CD14-positive monocyte (primary cell): ENCODE results near the gene PLXNA4. TPM values are rescaled to one million over a fixed set of nuclear protein-coding genes. Genes with fewer than 3 reads are reported as not detected.

Experiments
- DNase-seq, 3 donors: peaks; one replicate each; pipeline ENCODE4 v3.0.0-alpha.2; 2011 to 2022
- H2AFZ ChIP-seq: 2 replicates; pipeline ENCODE4 v1.6.0; 2012; ENCODE audit warnings: mild to moderate bottlenecking, low read depth, low read length, inconsistent platforms; ENCODE audit not compliant: insufficient read depth, poor library complexity, severe bottlenecking
- H3K27ac ChIP-seq, 2 donors: 1 replicate in 1 of 2; 2 replicates in 1 of 2; pipeline ENCODE4 v1.5.1; 2012 to 2013; ENCODE audit warnings: low read length in 2 of 2, control low read depth in 1 of 2, inconsistent platforms in 1 of 2, low read depth in 1 of 2, mild to moderate bottlenecking in 1 of 2
- H3K27me3 ChIP-seq, 2 donors: one replicate each; pipeline versions ENCODE4 v1.6.0 to v1.6.1; 2011 to 2013; ENCODE audit warnings: low read length in 2 of 2; ENCODE audit not compliant: control insufficient read depth in 2 of 2, insufficient read depth in 2 of 2
- H3K36me3 ChIP-seq, 2 donors: replicated peaks in 1 of 2; 1 replicate in 1 of 2; 2 replicates in 1 of 2; pipeline versions ENCODE4 v1.5.1 to v1.6.1; 2012 to 2013; ENCODE audit warnings: low read length in 2 of 2, control low read depth in 1 of 2, inconsistent platforms in 1 of 2, mild to moderate bottlenecking in 1 of 2; ENCODE audit not compliant: insufficient read depth in 2 of 2, control insufficient read depth in 1 of 2
- H3K4me1 ChIP-seq, 2 donors: 1 replicate in 1 of 2; 2 replicates in 1 of 2; pipeline versions ENCODE4 v1.5.1 to v1.6.1; 2012 to 2013; ENCODE audit warnings: low read length in 2 of 2, control low read depth in 1 of 2, inconsistent platforms in 1 of 2, mild to moderate bottlenecking in 1 of 2, moderate library complexity in 1 of 2; ENCODE audit not compliant: insufficient read depth in 2 of 2, control insufficient read depth in 1 of 2
- H3K4me2 ChIP-seq: replicated peaks from 2 replicates; pipeline ENCODE3; 2012; ENCODE audit warnings: low read length, moderate library complexity, mild to moderate bottlenecking; ENCODE audit not compliant: poor library complexity, severe bottlenecking; ENCODE audit errors: extremely low read depth
- H3K4me3 ChIP-seq, 3 experiments: fragments of 200-600 bp in 1 of 3; sonication (generic) in 1 of 3; replicated peaks in 1 of 3; 1 replicate in 2 of 3; 2 replicates in 1 of 3; pipeline ENCODE4 v1.5.1; 2011 to 2013; ENCODE audit warnings: low read length in 3 of 3, mild to moderate bottlenecking in 3 of 3, control low read depth in 2 of 3, low read depth in 2 of 3, inconsistent platforms in 1 of 3, moderate library complexity in 1 of 3
- H3K79me2 ChIP-seq: 2 replicates; pipeline ENCODE4 v1.6.0; 2012; ENCODE audit warnings: mild to moderate bottlenecking, control low read depth, inconsistent platforms, low read length, moderate library complexity; ENCODE audit not compliant: insufficient read depth
- H3K9ac ChIP-seq: 2 replicates; pipeline ENCODE4 v1.6.0; 2017; ENCODE audit warnings: low read length, mild to moderate bottlenecking; ENCODE audit not compliant: insufficient read depth, poor library complexity, severe bottlenecking
- H3K9me3 ChIP-seq, 2 donors: replicated peaks in 1 of 2; 1 replicate in 1 of 2; 2 replicates in 1 of 2; pipeline versions ENCODE4 v1.5.1 to v1.6.1; 2012 to 2013; ENCODE audit warnings: low read length in 2 of 2, control low read depth in 1 of 2; ENCODE audit not compliant: control insufficient read depth in 1 of 2, insufficient read depth in 1 of 2
- H4K20me1 ChIP-seq: 2 replicates; pipeline ENCODE4 v1.6.0; 2012; ENCODE audit warnings: mild to moderate bottlenecking, low read length, control low read depth, moderate library complexity; ENCODE audit not compliant: insufficient read depth
- H3K27ac Mint-ChIP-seq, 7 donors: one replicate each; pipeline ENCODE4 v1.8.0; 2020; ENCODE audit warnings: mild to moderate bottlenecking in 7 of 7, mixed read lengths in 7 of 7, moderate library complexity in 6 of 7, inconsistent platforms in 2 of 7
- H3K27me3 Mint-ChIP-seq, 3 donors: one replicate each; pipeline ENCODE4 v1.8.0; 2021 to 2022; ENCODE audit warnings: low read depth in 3 of 3, mild to moderate bottlenecking in 3 of 3, mixed read lengths in 3 of 3, moderate library complexity in 3 of 3, inconsistent platforms in 1 of 3
- H3K36me3 Mint-ChIP-seq, 2 donors: one replicate each; pipeline ENCODE4 v1.8.0; 2020; ENCODE audit warnings: mixed read lengths in 2 of 2, inconsistent platforms in 1 of 2, mild to moderate bottlenecking in 1 of 2
- H3K4me1 Mint-ChIP-seq: one replicate; pipeline ENCODE4 v1.8.0; 2020; ENCODE audit warnings: mild to moderate bottlenecking, mixed read lengths
- H3K4me3 Mint-ChIP-seq, 2 donors: one replicate each; pipeline ENCODE4 v1.8.0; 2020; ENCODE audit warnings: mild to moderate bottlenecking in 2 of 2, mixed read lengths in 2 of 2, moderate library complexity in 1 of 2
- H3K9me3 Mint-ChIP-seq, 7 donors: one replicate each; pipeline ENCODE4 v1.8.0; 2020 to 2022; ENCODE audit warnings: mixed read lengths in 7 of 7, mild to moderate bottlenecking in 6 of 7, moderate library complexity in 6 of 7, inconsistent platforms in 2 of 7
- WGBS: methylation state at CpG from one replicate; pipeline ENCODE4 v1.1.5; 2013; ENCODE audit warnings: missing lambda C conversion rate; ENCODE audit not compliant: insufficient coverage; 5-methylcytosine and 5-hydroxymethylcytosine counted together
- intact Hi-C, 2 donors: fragments of 100-400 bp; cut with micrococcal nuclease; formaldehyde crosslinking; loops; one replicate each; pipeline versions ENCODE4 v1.15.0 to v1.15.1; 2023
- polyA plus RNA-seq, 3 donors: library from polyadenylated mRNA; depleted of rRNA in 1 of 3; unstranded in 2 of 3; stranded (reverse) in 1 of 3; fragments of 300-500 nt in 2 of 3; fragments of >200 nt in 1 of 3; fragmentation: Illumina TruSeq in 2 of 3; gene quantifications; 1 replicate in 2 of 3; 2 replicates in 1 of 3; pipeline ENCODE4 v1.2.3, GENCODE V29; 2012 to 2021
- TF ChIP-seq, protein P1 (sequence below): fragments of 200-600 bp; IDR thresholded peaks from one replicate; pipeline ENCODE4 v1.8.0; 2022; ENCODE audit warnings: antibody characterized with exemption, mild to moderate bottlenecking

PLXNA4 gene
- polyA plus RNA-seq, 3 donors = not detected

DNA sequence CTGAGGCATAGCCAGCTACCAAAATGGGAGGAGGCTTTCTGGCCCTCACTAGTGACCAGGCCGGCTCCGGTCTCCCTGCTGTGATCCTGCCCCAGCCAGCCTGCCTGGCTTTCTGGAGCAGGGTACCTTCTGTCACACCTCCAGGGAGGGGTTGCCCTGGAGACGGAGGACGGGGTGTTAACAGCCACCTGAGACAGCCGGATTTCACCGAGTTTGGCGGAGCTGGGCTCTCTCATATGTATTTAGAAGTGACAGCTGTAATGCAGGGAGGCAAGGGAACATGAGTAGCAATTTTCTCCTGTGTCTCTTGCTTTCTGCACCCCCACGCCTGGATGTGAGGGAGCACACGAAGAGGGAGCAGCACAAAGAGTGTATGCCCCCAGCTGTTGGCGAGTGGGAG is 473.3 kb downstream of the PLXNA4 start:
- Histone ChIP-seq H3K9me3 (no peaks in the 10 kb centered on the region), H2AFZ (no peak overlapping the region), H3K9ac (no peak overlapping the region), H3K36me3 (no peaks in the 10 kb centered on the region), H3K79me2 (no peaks in the 10 kb centered on the region), H3K4me3 (no peak overlapping the region), H3K4me1 (no peaks in the 10 kb centered on the region), H3K4me2 (no peak overlapping the region), H3K27me3 (no peaks in the 10 kb centered on the region), H4K20me1 (no peaks in the 10 kb centered on the region), H3K27ac (no peak overlapping the region)
- peak overlapping the region in 1 of 2 donors; percentile 44 for H3K4me3 Mint-ChIP-seq
- H3K27me3 Mint-ChIP-seq = peaks cover 1 to 3% (median 2%) of the 10 kb centered on the region in 3 donors
- no peak for DNase-seq
- 66% methylated on average over 7 of the region's 10 CpGs for WGBS
- H3K27ac Mint-ChIP-seq = no peak overlapping the region
- H3K4me1 Mint-ChIP-seq = no peaks in the 10 kb centered on the region
- H3K9me3 Mint-ChIP-seq = peaks cover 0 to 20% (median 2%) of the 10 kb centered on the region in 7 donors
- H3K36me3 Mint-ChIP-seq = no peaks in the 10 kb centered on the region
- TF ChIP-seq, protein P1, sequence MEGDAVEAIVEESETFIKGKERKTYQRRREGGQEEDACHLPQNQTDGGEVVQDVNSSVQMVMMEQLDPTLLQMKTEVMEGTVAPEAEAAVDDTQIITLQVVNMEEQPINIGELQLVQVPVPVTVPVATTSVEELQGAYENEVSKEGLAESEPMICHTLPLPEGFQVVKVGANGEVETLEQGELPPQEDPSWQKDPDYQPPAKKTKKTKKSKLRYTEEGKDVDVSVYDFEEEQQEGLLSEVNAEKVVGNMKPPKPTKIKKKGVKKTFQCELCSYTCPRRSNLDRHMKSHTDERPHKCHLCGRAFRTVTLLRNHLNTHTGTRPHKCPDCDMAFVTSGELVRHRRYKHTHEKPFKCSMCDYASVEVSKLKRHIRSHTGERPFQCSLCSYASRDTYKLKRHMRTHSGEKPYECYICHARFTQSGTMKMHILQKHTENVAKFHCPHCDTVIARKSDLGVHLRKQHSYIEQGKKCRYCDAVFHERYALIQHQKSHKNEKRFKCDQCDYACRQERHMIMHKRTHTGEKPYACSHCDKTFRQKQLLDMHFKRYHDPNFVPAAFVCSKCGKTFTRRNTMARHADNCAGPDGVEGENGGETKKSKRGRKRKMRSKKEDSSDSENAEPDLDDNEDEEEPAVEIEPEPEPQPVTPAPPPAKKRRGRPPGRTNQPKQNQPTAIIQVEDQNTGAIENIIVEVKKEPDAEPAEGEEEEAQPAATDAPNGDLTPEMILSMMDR = no peak
- intact Hi-C loops = no loop called here

DNA sequence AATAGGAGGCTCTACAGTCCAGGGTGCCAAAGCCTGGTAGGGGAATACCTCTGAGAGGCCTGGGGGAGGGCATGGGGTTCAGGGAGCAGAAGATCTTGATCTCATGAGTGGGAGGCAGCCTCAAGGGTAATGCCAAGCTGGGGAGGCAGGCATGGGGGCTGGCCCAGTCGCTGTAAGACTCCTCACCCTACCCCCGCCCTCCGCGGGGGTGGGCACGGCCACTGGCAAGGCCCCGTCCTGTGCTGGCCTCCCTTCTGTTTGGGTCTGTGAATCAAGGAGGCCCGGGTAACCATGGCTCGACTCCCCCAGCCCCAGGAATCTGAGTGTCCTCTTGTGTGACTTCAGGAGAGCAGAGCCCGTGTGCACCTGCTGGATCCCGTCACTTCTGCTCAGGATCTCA is 473.9 kb downstream of the PLXNA4 start:
- TF ChIP-seq, protein P1 = no peak
- Mint-ChIP-seq H3K27me3 (peaks cover 1 to 4% (median 2%) of the 10 kb centered on the region in 3 donors), H3K4me1 (no peaks in the 10 kb centered on the region), H3K36me3 (no peaks in the 10 kb centered on the region), H3K27ac (no peak overlapping the region), H3K4me3 (no peak overlapping the region), H3K9me3 (peaks cover 0 to 17% (median 2%) of the 10 kb centered on the region in 7 donors)
- no peaks in the 10 kb centered on the region for H3K36me3 ChIP-seq
- no peaks in the 10 kb centered on the region for H4K20me1 ChIP-seq
- H3K79me2 ChIP-seq = no peaks in the 10 kb centered on the region
- H3K4me3 ChIP-seq = no peak overlapping the region
- DNase-seq = no peak
- no peak overlapping the region for H3K4me2 ChIP-seq
- H3K4me1 ChIP-seq = no peaks in the 10 kb centered on the region
- WGBS = 96% methylated on average over 7 of the region's 10 CpGs
- no peak overlapping the region for H2AFZ ChIP-seq
- intact Hi-C loops = no loop called here
- no peak overlapping the region for H3K27ac ChIP-seq
- no peaks in the 10 kb centered on the region for H3K9me3 ChIP-seq
- no peaks in the 10 kb centered on the region for H3K27me3 ChIP-seq
- H3K9ac ChIP-seq = no peak overlapping the region
